Mesendoderm (in vitro differentiated cells): ENCODE data around the gene BRPF1.

Experiments used
- DNase-seq: peaks from one replicate; pipeline ENCODE4 v3.0.0; 2013
- H2AK5ac ChIP-seq: 2 replicates; pipeline ENCODE4 v1.6.1; 2013; ENCODE audit warnings: low read length, inconsistent platforms
- H2BK120ac ChIP-seq: 2 replicates; pipeline ENCODE4 v1.6.1; 2013; ENCODE audit warnings: low read depth, mild to moderate bottlenecking, low read length, moderate library complexity, mixed read lengths
- H2BK15ac ChIP-seq: replicated peaks from 2 replicates; pipeline ENCODE4 v1.6.1; 2013; ENCODE audit warnings: low read depth, mild to moderate bottlenecking, moderate library complexity
- H2BK5ac ChIP-seq: 2 replicates; pipeline ENCODE4 v1.6.1; 2013; ENCODE audit warnings: low read length, inconsistent platforms
- H3K18ac ChIP-seq: 2 replicates; pipeline ENCODE4 v1.6.1; 2013; ENCODE audit warnings: mild to moderate bottlenecking, low read length, mixed read lengths
- H3K23ac ChIP-seq: one replicate; pipeline ENCODE4 v1.6.1; 2013; ENCODE audit warnings: low read length
- H3K27ac ChIP-seq: 2 replicates; pipeline ENCODE4 v1.5.1; 2013; ENCODE audit warnings: low read depth, mild to moderate bottlenecking, inconsistent platforms, low read length, moderate library complexity
- H3K27me3 ChIP-seq: 2 replicates; pipeline ENCODE4 v1.6.1; 2013; ENCODE audit warnings: low read length, control low read depth, mild to moderate bottlenecking, inconsistent platforms; ENCODE audit not compliant: insufficient read depth, poor library complexity
- H3K36me3 ChIP-seq: 2 replicates; pipeline ENCODE4 v1.6.1; 2013; ENCODE audit warnings: low read length, inconsistent platforms; ENCODE audit not compliant: control insufficient read depth, insufficient read depth
- H3K4ac ChIP-seq: one replicate; pipeline ENCODE4 v1.6.1; 2013; ENCODE audit warnings: low read depth, mild to moderate bottlenecking, low read length, moderate library complexity
- H3K4me1 ChIP-seq: 2 replicates; pipeline ENCODE4 v1.6.1; 2013; ENCODE audit warnings: low read depth, low read length, inconsistent platforms; ENCODE audit not compliant: control insufficient read depth
- H3K4me2 ChIP-seq: 2 replicates; pipeline ENCODE4 v1.6.1; 2013; ENCODE audit warnings: low read length
- H3K4me3 ChIP-seq: 2 replicates; pipeline ENCODE4 v1.5.1; 2013; ENCODE audit warnings: mild to moderate bottlenecking, low read length
- H3K56ac ChIP-seq: one replicate; pipeline ENCODE4 v1.6.1; 2013; ENCODE audit warnings: low read length
- H3K79me1 ChIP-seq: 2 replicates; pipeline ENCODE4 v1.6.1; 2013; ENCODE audit warnings: low read length, inconsistent platforms
- H3K79me2 ChIP-seq: 2 replicates; pipeline ENCODE4 v1.6.1; 2013; ENCODE audit warnings: mild to moderate bottlenecking, low read length; ENCODE audit not compliant: control insufficient read depth, insufficient read depth
- H3K9ac ChIP-seq: 2 replicates; pipeline ENCODE4 v1.6.1; 2013; ENCODE audit warnings: low read length, inconsistent platforms
- H4K5ac ChIP-seq: one replicate; pipeline ENCODE4 v1.6.1; 2013; ENCODE audit warnings: low read length
- H4K8ac ChIP-seq: one replicate; pipeline ENCODE4 v1.6.1; 2013; ENCODE audit warnings: low read depth, mild to moderate bottlenecking, control low read depth, low read length, moderate library complexity
- WGBS: extraction: QIAGEN DNeasy Blood & Tissue Kit; methylation state at CpG from one replicate; pipeline ENCODE4 v1.1.7; 2013; ENCODE audit warnings: low lambda C conversion rate, missing lambda C conversion rate; ENCODE audit not compliant: insufficient coverage; ENCODE audit errors: extremely low coverage; 5-methylcytosine and 5-hydroxymethylcytosine counted together

The BRPF1 gene

DNA sequence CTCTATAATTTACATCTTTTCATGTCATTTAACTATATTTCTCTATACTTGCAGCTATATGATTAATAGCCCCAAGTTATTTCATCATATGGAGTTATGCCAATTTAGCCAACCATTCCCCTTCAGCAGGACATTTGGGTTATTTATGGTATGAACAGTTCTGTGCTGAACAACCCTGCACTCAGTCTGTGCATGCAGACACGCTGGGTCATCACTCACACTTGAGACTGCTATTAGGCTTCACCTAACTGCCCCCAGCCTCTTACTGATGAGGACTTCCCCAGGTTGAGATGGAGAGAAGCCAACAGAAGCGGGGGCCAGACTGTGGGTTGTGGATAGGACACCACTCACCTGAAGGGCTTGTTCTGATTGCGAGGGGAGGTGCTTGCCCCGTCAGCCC lies 53.4 kb downstream of the BRPF1 start:
- Histone ChIP-seq H3K36me3 (peaks cover 14% of the 10 kb centered on the region), H3K9ac (no peak overlapping the region), H3K23ac (no peak overlapping the region), H3K56ac (no peak overlapping the region), H3K18ac (no peak overlapping the region), H2BK120ac (no peak overlapping the region), H3K4ac (no peak overlapping the region), H3K79me1 (no peaks in the 10 kb centered on the region), H3K27ac (no peak overlapping the region), H3K4me2 (no peak overlapping the region), H3K79me2 (no peaks in the 10 kb centered on the region), H2BK5ac (no peak overlapping the region), H3K4me1 (no peaks in the 10 kb centered on the region), H2AK5ac (no peak overlapping the region), H3K27me3 (no peaks in the 10 kb centered on the region), H4K5ac (no peak overlapping the region), H3K4me3 (no peak overlapping the region), H2BK15ac (no peak overlapping the region), H4K8ac (no peak overlapping the region)
- DNase-seq, result no peak
- WGBS, result no CpG with 5 or more reads among the region's 4 CpGs

DNA sequence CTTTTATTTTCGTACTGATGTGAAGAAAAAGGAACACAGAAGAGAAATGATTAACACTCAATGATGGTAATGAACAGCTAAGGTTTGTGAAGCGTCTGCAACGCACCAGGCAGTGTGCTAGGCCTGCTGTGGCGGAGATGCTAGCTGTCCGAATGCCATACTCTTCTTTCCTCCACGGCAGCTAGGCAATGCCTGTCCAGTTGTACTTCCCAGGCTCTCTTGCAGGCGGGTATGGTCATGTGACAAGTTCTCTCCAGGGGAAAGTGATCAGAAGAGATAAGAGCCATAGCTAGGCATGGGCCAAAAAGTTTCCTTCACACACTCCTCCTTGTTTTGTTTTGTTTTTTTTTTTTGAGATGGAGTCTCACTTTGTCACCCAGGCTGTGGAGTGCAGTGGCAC lies 54.1 kb downstream of the BRPF1 start:
- H3K4me3 ChIP-seq, result no peak overlapping the region
- no peak overlapping the region for H3K27ac ChIP-seq
- no peaks in the 10 kb centered on the region for H3K27me3 ChIP-seq
- H2AK5ac ChIP-seq, result no peak overlapping the region
- H3K36me3 ChIP-seq, result peaks cover 14% of the 10 kb centered on the region
- H3K56ac ChIP-seq, result no peak overlapping the region
- H4K8ac ChIP-seq, result no peak overlapping the region
- H2BK15ac ChIP-seq, result no peak overlapping the region
- no peak overlapping the region for H3K23ac ChIP-seq
- H4K5ac ChIP-seq, result no peak overlapping the region
- no peak overlapping the region for H2BK120ac ChIP-seq
- H3K4me1 ChIP-seq, result no peaks in the 10 kb centered on the region
- H3K9ac ChIP-seq, result no peak overlapping the region
- H3K79me1 ChIP-seq, result no peaks in the 10 kb centered on the region
- H3K18ac ChIP-seq, result no peak overlapping the region
- no peak for DNase-seq
- WGBS, result no CpG with 5 or more reads among the region's 7 CpGs
- H2BK5ac ChIP-seq, result no peak overlapping the region
- no peak overlapping the region for H3K4ac ChIP-seq
- no peaks in the 10 kb centered on the region for H3K79me2 ChIP-seq
- no peak overlapping the region for H3K4me2 ChIP-seq

DNA sequence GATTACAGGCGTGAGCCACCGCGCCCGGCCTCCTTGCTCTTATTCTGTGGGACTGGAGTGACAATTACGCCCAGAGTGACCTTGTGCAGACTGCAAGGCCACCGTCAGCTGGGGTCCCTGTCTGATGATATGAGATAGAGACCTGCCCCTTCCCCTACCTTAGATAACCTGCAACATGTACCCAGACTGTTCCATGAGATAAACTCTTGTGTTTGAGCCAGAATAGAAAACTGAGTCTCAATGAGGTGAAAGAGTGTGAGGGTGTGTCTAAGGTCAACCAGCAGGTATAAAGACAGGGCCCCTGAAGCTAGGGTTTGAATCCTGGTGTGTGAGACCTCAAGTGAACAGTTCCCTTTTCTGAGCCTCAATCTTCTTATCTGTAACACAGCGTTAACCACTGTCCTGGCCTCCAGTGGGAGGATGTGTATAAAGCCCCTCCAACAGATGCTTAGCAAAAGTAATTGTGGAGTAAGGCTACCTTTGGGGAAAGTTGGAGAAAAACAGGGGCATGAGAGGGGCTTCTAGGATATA lies 54.7 kb downstream of the BRPF1 start:
- DNase-seq, result no peak
- Histone ChIP-seq H3K23ac (no peak overlapping the region), H3K4me3 (no peak overlapping the region)

DNA sequence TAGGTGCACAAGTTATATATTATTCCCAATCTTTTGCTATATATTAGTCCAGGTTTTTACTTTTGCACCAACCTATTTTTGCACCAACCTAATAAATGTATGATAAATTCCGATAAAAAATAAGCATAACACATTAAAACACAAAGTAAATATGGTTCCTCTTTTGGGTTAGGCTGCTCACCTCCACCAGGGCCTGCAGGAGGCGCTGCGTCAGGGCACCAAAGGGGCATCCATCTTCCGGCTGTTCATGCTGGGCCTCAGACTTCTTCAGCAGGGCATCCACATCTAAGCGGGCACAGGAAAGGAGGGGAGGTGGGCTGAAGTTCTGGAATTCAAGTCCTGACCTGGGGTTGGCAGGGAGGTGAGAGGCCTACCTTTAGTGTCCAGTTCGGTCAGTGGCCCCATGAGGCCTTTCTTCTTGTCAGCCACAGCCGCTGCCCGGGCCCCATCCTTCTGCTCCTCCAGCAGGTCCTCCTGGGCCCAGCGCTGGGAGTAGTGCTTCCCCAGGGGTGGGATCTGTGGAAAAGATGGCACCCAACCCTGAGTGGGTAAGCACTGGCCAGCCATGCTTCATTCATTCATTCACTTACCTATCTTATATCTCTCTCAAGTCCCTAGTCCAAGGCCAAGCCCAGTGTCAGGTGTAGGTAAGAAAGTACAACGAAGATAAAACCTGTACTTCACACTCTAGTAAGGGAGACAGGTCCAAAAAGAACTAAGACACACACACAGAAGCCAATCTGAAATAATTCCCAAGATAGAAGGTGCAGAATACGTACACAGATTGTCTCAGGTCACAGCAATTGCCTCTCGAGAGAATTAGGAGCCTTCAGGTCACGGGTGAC lies 55.5 kb downstream of the BRPF1 start:
- Histone ChIP-seq H2BK15ac (no peak overlapping the region), H3K4me1 (peaks cover 4% of the 10 kb centered on the region), H3K56ac (no peak overlapping the region), H3K36me3 (peaks cover 12% of the 10 kb centered on the region), H4K5ac (no peak overlapping the region), H3K79me2 (peaks cover 3% of the 10 kb centered on the region), H3K4ac (no peak overlapping the region), H3K79me1 (peaks cover 10% of the 10 kb centered on the region), H2BK120ac (no peak overlapping the region), H3K27ac (no peak overlapping the region), H3K23ac (no peak overlapping the region), H3K9ac (no peak overlapping the region), H3K18ac (no peak overlapping the region), H4K8ac (no peak overlapping the region), H3K27me3 (no peaks in the 10 kb centered on the region), H3K4me3 (no peak overlapping the region), H2AK5ac (no peak overlapping the region), H3K4me2 (no peak overlapping the region), H2BK5ac (no peak overlapping the region)
- WGBS, result no CpG with 5 or more reads among the region's 13 CpGs
- DNase-seq, result no peak

More for the DNA sequence above, 54.7 kb downstream of the BRPF1 start:
- Histone ChIP-seq H2BK120ac (no peak overlapping the region), H2BK5ac (no peak overlapping the region), H3K27ac (no peak overlapping the region), H3K56ac (no peak overlapping the region), H2BK15ac (no peak overlapping the region), H3K9ac (no peak overlapping the region), H4K8ac (no peak overlapping the region), H3K36me3 (peaks cover 14% of the 10 kb centered on the region), H3K4ac (no peak overlapping the region), H3K79me1 (peaks cover 3% of the 10 kb centered on the region), H2AK5ac (no peak overlapping the region), H3K79me2 (no peaks in the 10 kb centered on the region), H3K27me3 (no peaks in the 10 kb centered on the region), H3K18ac (no peak overlapping the region), H4K5ac (no peak overlapping the region), H3K4me2 (no peak overlapping the region), H3K4me1 (no peaks in the 10 kb centered on the region)
- no CpG with 5 or more reads among the region's 7 CpGs for WGBS

DNA sequence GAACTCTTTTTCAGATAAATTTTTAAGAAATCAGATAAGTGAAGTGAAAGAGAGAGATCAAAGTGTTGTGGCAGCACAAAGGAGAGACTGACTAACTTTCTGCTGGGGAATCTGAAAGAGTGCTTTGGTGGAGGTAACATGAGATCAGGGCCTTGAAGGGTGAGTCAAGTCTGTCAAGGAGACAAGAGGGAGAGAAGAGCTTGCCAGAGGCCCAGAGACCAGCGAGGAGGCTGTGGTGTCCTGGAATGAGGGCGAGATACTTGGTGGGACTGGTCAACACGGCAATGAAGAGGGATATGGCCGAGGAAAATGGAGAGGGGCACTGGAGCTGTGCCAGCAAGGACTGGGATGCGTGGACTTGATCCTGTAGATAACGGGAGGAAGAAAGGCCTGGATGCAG lies 56.2 kb downstream of the BRPF1 start:
- no peak overlapping the region for H2AK5ac ChIP-seq
- peaks cover 11% of the 10 kb centered on the region for H3K36me3 ChIP-seq
- no CpG with 5 or more reads among the region's 6 CpGs for WGBS

More for the DNA sequence above, 56.2 kb downstream of the BRPF1 start:
- Histone ChIP-seq H3K4me1 (peaks cover 4% of the 10 kb centered on the region), H3K23ac (no peak overlapping the region), H3K4ac (no peak overlapping the region), H3K79me2 (peaks cover 3% of the 10 kb centered on the region), H3K4me3 (no peak overlapping the region), H4K5ac (no peak overlapping the region), H2BK120ac (no peak overlapping the region), H3K56ac (no peak overlapping the region), H2BK5ac (no peak overlapping the region), H3K79me1 (peaks cover 10% of the 10 kb centered on the region), H3K27ac (no peak overlapping the region), H3K9ac (no peak overlapping the region), H3K18ac (no peak overlapping the region), H3K4me2 (no peak overlapping the region), H2BK15ac (no peak overlapping the region), H3K27me3 (no peaks in the 10 kb centered on the region), H4K8ac (no peak overlapping the region)
- DNase-seq, result no peak
